MCF 10A (cell line): ENCODE data around the gene LILRB3. TPM values are rescaled to one million over a fixed set of nuclear protein-coding genes. Genes with fewer than 3 reads are reported as not detected.
"Not testable (repeated sequence)": the region's sequence is repeated elsewhere in the genome, so short reads cannot be mapped to it uniquely, and the experiment has no call there.

Experiments used
- BruUV-seq: library from RNA; stranded (reverse); fragments of 400-500 nt; replicated peaks from 2 replicates; lab custom pipeline; 2021; lab: Mats Ljungman, UMichigan
- CTCF ChIA-PET: fragments of 300-600 bp; sonication (Branson Sonifier 250); formaldehyde crosslinking; extraction: SDS; loops from one replicate; lab custom pipeline; 2021; ENCODE audit warnings: antibody characterized with exemption, inconsistent platforms; lab: Yijun Ruan, JAX
- POLR2A ChIA-PET: fragments of 300-600, 350-650 bp; sonication (Branson Sonifier 250); formaldehyde crosslinking; extraction: SDS; loops from one replicate; lab custom pipeline; 2020; ENCODE audit warnings: antibody characterized with exemption, inconsistent platforms; lab: Yijun Ruan, JAX
- DNase-seq: peaks from one replicate; pipeline ENCODE4 v3.0.0-alpha.2; 2018; ENCODE audit not compliant: unreplicated experiment
- H3K27ac Mint-ChIP-seq: one replicate; pipeline ENCODE4 v1.8.0; 2022; ENCODE audit warnings: mild to moderate bottlenecking, low read depth, mixed read lengths; ENCODE audit not compliant: unreplicated experiment
- H3K27me3 Mint-ChIP-seq: one replicate; pipeline ENCODE4 v1.8.0; 2022; ENCODE audit warnings: mixed read lengths; ENCODE audit not compliant: insufficient read depth, unreplicated experiment
- H3K36me3 Mint-ChIP-seq: one replicate; pipeline ENCODE4 v1.8.0; 2022; ENCODE audit warnings: mild to moderate bottlenecking, moderate library complexity, mixed read lengths; ENCODE audit not compliant: insufficient read depth, unreplicated experiment
- H3K4me1 Mint-ChIP-seq: one replicate; pipeline ENCODE4 v1.8.0; 2022; ENCODE audit warnings: mixed read lengths; ENCODE audit not compliant: insufficient read depth, unreplicated experiment
- H3K4me3 Mint-ChIP-seq: one replicate; pipeline ENCODE4 v1.8.0; 2022; ENCODE audit warnings: mild to moderate bottlenecking, moderate library complexity, mixed read lengths; ENCODE audit not compliant: unreplicated experiment
- H3K9me3 Mint-ChIP-seq: one replicate; pipeline ENCODE4 v1.8.0; 2022; ENCODE audit warnings: mixed read lengths; ENCODE audit not compliant: unreplicated experiment
- intact Hi-C: fragments of 100-400 bp; cut with micrococcal nuclease; formaldehyde crosslinking; loops from 2 replicates; pipeline ENCODE4 v1.14.1; 2022
- total RNA-seq: library from RNA; stranded (reverse); gene quantifications from 2 replicates; pipeline ENCODE4 v1.2.3, GENCODE V29; 2022
- TF ChIP-seq, protein P1 (sequence below): fragments of 200-600 bp; IDR thresholded peaks from one replicate; pipeline ENCODE4 v1.8.0; 2022; ENCODE audit warnings: antibody characterized with exemption, mild to moderate bottlenecking; ENCODE audit not compliant: unreplicated experiment

LILRB3 gene
- total RNA-seq, 1 experiment from 2014 or later: not detected

DNA sequence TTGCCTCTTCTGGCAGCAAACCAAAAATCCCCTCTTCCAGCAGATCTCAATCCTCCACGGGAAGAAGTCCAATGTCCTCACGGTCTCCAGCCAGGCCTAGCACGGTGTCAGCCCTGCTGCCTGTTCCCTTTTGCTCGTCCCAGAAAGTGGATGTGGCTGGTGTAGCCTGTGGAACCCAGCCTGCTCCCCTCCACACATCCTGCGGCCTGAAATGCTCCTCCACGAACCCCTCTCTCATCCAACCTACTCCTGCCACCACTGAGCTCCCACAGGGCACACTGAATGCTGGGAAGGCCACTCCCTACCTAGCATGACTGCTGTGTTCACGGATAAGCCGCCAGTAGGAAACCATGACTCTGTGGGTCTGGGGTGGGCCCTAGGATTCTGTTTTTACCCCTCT, 36.5 kb downstream of the LILRB3 start:
- TF ChIP-seq, protein P1, sequence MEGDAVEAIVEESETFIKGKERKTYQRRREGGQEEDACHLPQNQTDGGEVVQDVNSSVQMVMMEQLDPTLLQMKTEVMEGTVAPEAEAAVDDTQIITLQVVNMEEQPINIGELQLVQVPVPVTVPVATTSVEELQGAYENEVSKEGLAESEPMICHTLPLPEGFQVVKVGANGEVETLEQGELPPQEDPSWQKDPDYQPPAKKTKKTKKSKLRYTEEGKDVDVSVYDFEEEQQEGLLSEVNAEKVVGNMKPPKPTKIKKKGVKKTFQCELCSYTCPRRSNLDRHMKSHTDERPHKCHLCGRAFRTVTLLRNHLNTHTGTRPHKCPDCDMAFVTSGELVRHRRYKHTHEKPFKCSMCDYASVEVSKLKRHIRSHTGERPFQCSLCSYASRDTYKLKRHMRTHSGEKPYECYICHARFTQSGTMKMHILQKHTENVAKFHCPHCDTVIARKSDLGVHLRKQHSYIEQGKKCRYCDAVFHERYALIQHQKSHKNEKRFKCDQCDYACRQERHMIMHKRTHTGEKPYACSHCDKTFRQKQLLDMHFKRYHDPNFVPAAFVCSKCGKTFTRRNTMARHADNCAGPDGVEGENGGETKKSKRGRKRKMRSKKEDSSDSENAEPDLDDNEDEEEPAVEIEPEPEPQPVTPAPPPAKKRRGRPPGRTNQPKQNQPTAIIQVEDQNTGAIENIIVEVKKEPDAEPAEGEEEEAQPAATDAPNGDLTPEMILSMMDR: no peak
- H3K27ac Mint-ChIP-seq: peak overlapping the region; percentile 78
- ChIA-PET CTCF (interaction anchor here (0.6 to 2.1 kb wide), 8 partner anchors 13 to 45 kb away, joined by 3 to 12 read pairs (median 5); partner anchors contain the start of genes LENG1 and TMC4), POLR2A (interaction anchor here (9.1 kb wide), 1 partner anchor 18 kb away, joined by 324 read pairs; the partner anchor contains the start of gene RPS9)
- H3K27me3 Mint-ChIP-seq: no peaks in the 10 kb centered on the region
- peaks cover 15% of the 10 kb centered on the region for H3K4me1 Mint-ChIP-seq
- H3K9me3 Mint-ChIP-seq: no peaks in the 10 kb centered on the region
- no peak for DNase-seq
- H3K4me3 Mint-ChIP-seq: no peak overlapping the region
- TSS peak; percentile 24 for BruUV-seq
- intact Hi-C loops: no loop called here
- peaks cover 38% of the 10 kb centered on the region for H3K36me3 Mint-ChIP-seq

DNA sequence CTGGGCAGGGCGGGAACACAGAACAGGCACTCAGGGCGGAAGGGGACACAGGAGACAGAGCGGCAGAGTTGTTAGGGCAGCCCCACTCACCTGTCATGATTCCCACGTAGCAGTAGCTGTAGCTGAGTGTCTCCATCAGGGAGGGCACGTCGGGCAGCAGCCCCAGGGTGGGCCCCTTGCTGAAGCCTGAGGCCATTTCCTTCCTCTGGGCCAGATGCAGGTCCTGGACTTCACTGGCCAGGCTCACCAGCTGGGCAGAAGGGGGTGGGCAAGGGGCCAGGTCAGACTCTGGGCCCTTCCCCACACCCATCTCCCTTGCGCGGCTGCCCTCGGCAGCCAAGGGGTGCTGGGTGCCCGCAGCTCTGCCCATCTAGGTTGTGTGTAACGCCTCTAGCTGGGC, 39.4 kb downstream of the LILRB3 start:
- Mint-ChIP-seq H3K4me1 (peaks cover 15% of the 10 kb centered on the region), H3K36me3 (peaks cover 26% of the 10 kb centered on the region), H3K9me3 (no peaks in the 10 kb centered on the region), H3K4me3 (no peak overlapping the region), H3K27ac (no peak overlapping the region), H3K27me3 (no peaks in the 10 kb centered on the region)
- TF ChIP-seq, protein P1: no peak
- CTCF ChIA-PET: interaction anchor here (0.6 to 1.2 kb wide), 3 partner anchors 13 to 208 kb away, joined by 3 to 4 read pairs (median 4); no protein-coding TSS in a partner anchor
- POLR2A ChIA-PET: no interaction called here
- no TSS peak for BruUV-seq
- DNase-seq: no peak
- intact Hi-C loops: no loop called here

DNA sequence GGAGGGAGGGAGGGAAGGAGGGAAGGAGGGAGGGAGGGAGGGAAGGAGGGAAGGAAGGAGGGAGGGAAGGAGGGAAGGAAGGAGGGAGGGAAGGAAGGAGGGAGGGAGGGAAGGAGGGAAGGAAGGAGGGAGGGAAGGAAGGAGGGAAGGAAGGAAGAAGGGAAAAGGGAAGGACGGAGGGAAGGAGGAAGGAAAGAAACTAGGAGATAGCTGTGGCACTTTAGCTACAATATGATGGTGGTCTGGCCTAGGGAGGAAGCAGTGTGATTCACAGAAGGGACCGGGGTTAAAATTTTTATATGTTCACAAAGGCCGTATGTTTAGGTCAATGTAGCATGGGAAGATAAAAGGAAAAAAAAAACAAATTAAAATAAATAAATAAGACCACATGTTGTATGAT, 40.9 kb downstream of the LILRB3 start:
- H3K36me3 Mint-ChIP-seq: peaks cover 40% of the 10 kb centered on the region
- intact Hi-C loops, DNase-seq, H3K27ac Mint-ChIP-seq, H3K4me1 Mint-ChIP-seq, H3K4me3 Mint-ChIP-seq, H3K9me3 Mint-ChIP-seq, H3K27me3 Mint-ChIP-seq, BruUV-seq: not testable (repeated sequence)
- ChIA-PET CTCF (interaction anchor here (0.7 kb wide), 1 partner anchor 10 kb away, joined by 3 read pairs; no protein-coding TSS in a partner anchor), POLR2A (interaction anchor here (0.5 kb wide), 1 partner anchor 10 kb away, joined by 3 read pairs; no protein-coding TSS in a partner anchor)

DNA sequence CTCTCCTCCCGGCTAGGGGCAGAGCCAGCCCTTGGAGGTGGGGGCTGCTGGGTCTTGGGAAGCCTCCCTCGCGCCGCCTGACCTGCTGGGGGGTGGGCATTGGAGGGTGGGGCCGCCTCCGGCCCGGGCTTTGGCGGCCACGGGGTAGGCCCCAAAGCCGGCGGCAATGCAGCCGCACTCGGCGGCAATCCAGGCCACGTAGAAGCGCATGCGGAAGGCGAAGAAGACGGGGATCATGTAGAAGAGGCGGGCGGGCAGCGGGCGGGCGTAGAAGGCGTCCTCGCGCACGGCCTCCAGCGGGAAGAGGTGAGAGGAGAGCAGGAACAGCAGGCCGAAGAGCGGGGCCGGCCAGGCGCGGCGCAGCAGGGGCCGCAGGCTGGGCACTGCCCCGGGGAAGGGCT, 42.1 kb downstream of the LILRB3 start:
- ChIA-PET CTCF (interaction anchor here (0.5 to 1.1 kb wide), 3 partner anchors 12 to 210 kb away, joined by 3 to 4 read pairs (median 3); no protein-coding TSS in a partner anchor), POLR2A (no interaction called here)
- Mint-ChIP-seq H3K27me3 (no peaks in the 10 kb centered on the region), H3K4me3 (no peak overlapping the region), H3K27ac (no peak overlapping the region), H3K4me1 (no peaks in the 10 kb centered on the region), H3K9me3 (no peaks in the 10 kb centered on the region), H3K36me3 (peaks cover 44% of the 10 kb centered on the region)
- intact Hi-C loops: no loop called here
- TF ChIP-seq, protein P1: no peak
- no TSS peak for BruUV-seq
- DNase-seq: no peak
